Non-pigmented ciliary epithelial cell (primary cell): ENCODE results near the gene IFT122.
"Not testable (repeated sequence)": the region's sequence is repeated elsewhere in the genome, so short reads cannot be mapped to it uniquely, and the experiment has no call there.

ENCODE experiments used
- DNase-seq: peaks from one replicate; pipeline ENCODE4 v3.0.0-alpha.2; 2010; ENCODE audit warnings: low read depth

IFT122 gene

GRCh38 chr3:129498603-129499488, 58.8 kb downstream of the IFT122 start:
- DNase-seq = not testable (repeated sequence)

- DNase-seq = not testable (repeated sequence)
These were observed 59.7 kb downstream of the IFT122 start for GRCh38 chr3:129499604-129500333.

GRCh38 chr3:129500334-129500658, 60.3 kb downstream of the IFT122 start:
- no peak for DNase-seq

GRCh38 chr3:129501630-129502029, 61.6 kb downstream of the IFT122 start:
- no peak for DNase-seq

GRCh38 chr3:129502641-129503408, 62.8 kb downstream of the IFT122 start:
- no peak for DNase-seq

GRCh38 chr3:129503471-129504291, 63.7 kb downstream of the IFT122 start:
- DNase-seq = no peak

- no peak for DNase-seq
These were observed 64.6 kb downstream of the IFT122 start for GRCh38 chr3:129504471-129505100.

GRCh38 chr3:129505341-129505740, 65.3 kb downstream of the IFT122 start:
- no peak for DNase-seq

- no peak for DNase-seq
These were observed 66.3 kb downstream of the IFT122 start for GRCh38 chr3:129506231-129506742.

- DNase-seq = no peak
These were observed 67.3 kb downstream of the IFT122 start for GRCh38 chr3:129507181-129507831.

GRCh38 chr3:129512595-129512994, 72.6 kb downstream of the IFT122 start:
- DNase-seq = no peak

GRCh38 chr3:129513705-129514104, 73.7 kb downstream of the IFT122 start:
- no peak for DNase-seq

- DNase-seq = no peak
These were observed 74.1 kb downstream of the IFT122 start for GRCh38 chr3:129514110-129514509.

GRCh38 chr3:129514563-129514962, 74.5 kb downstream of the IFT122 start:
- DNase-seq = no peak

- not testable (repeated sequence) for DNase-seq
These were observed 75.2 kb downstream of the IFT122 start for GRCh38 chr3:129515108-129515820.

- not testable (repeated sequence) for DNase-seq
These were observed 75.9 kb downstream of the IFT122 start for GRCh38 chr3:129515821-129516432.

- DNase-seq = no peak
These were observed 77.5 kb downstream of the IFT122 start for GRCh38 chr3:129517516-129517915.

- no peak for DNase-seq
These were observed 78.1 kb downstream of the IFT122 start for GRCh38 chr3:129518038-129518561.

GRCh38 chr3:129518581-129518980, 78.6 kb downstream of the IFT122 start:
- DNase-seq = no peak
